Lung (tissue), 12 donors: ENCODE results near the gene BCAS1. TPM values are rescaled to one million over a fixed set of nuclear protein-coding genes. Genes with fewer than 3 reads are reported as not detected.

Experiments
- ATAC-seq: fragments of 200-7000 bp; cut with Tn5 transposase; one replicate; pipeline ENCODE4 v1.9.1; 2020; ENCODE audit warnings: moderate number of reproducible peaks; ENCODE audit not compliant: insufficient read depth, low FRiP score
- DNase-seq, 3 donors: peaks; one replicate each; pipeline ENCODE4 v3.0.0-alpha.2; 2013 to 2017
- H3K27ac ChIP-seq, 2 donors: one replicate each; pipeline ENCODE4 v1.5.1; 2013; ENCODE audit warnings: mild to moderate bottlenecking in 2 of 2, moderate library complexity in 2 of 2, control low read depth in 1 of 2, inconsistent platforms in 1 of 2, low read depth in 1 of 2, low read length in 1 of 2
- H3K27me3 ChIP-seq, 3 donors: one replicate each; pipeline ENCODE4 v1.5.1; 2013; ENCODE audit warnings: low read length in 2 of 3; ENCODE audit not compliant: control insufficient read depth in 3 of 3, insufficient read depth in 3 of 3
- H3K36me3 ChIP-seq, 4 donors: one replicate each; pipeline ENCODE4 v1.5.1; 2013; ENCODE audit warnings: low read length in 4 of 4, mild to moderate bottlenecking in 1 of 4, moderate library complexity in 1 of 4; ENCODE audit not compliant: control insufficient read depth in 4 of 4, insufficient read depth in 4 of 4
- H3K4me1 ChIP-seq, 5 donors: one replicate each; pipeline ENCODE4 v1.5.1; 2013; ENCODE audit warnings: low read length in 5 of 5, mild to moderate bottlenecking in 2 of 5, moderate library complexity in 1 of 5; ENCODE audit not compliant: control insufficient read depth in 5 of 5, insufficient read depth in 5 of 5
- H3K4me3 ChIP-seq: one replicate; pipeline ENCODE4 v1.5.1; 2013; ENCODE audit warnings: mild to moderate bottlenecking, control low read depth, moderate library complexity
- H3K9ac ChIP-seq, 2 donors: one replicate each; pipeline ENCODE4 v1.5.1; 2013; ENCODE audit warnings: low read length in 2 of 2, control low read depth in 1 of 2; ENCODE audit not compliant: insufficient read depth in 1 of 2
- H3K9me3 ChIP-seq, 4 donors: one replicate each; pipeline ENCODE4 v1.5.1; 2013; ENCODE audit warnings: low read length in 3 of 4, mild to moderate bottlenecking in 1 of 4, moderate library complexity in 1 of 4; ENCODE audit not compliant: control insufficient read depth in 4 of 4, insufficient read depth in 3 of 4
- WGBS, 2 donors: extraction: QIAGEN DNeasy Blood & Tissue Kit; methylation state at CpG; one replicate each; pipeline ENCODE4 v1.1.7; 2013; 5-methylcytosine and 5-hydroxymethylcytosine counted together
- polyA plus RNA-seq, 2 donors: library from polyadenylated mRNA; stranded (reverse); fragments of 200-250 nt; gene quantifications; one replicate each; pipeline ENCODE4 v1.2.1, GENCODE V29; 2013
- total RNA-seq, 2 donors: library from RNA; depleted of rRNA in 1 of 2; stranded (reverse); fragments of >200 nt in 1 of 2; gene quantifications; one replicate each; pipeline ENCODE4 v1.2.1, GENCODE V29; 2014 to 2021
- TF ChIP-seq, protein P1 (sequence below): IDR thresholded peaks from 2 replicates; pipeline ENCODE4 v1.5.1; 2012; ENCODE audit warnings: mild to moderate bottlenecking; ENCODE audit errors: control extremely low read depth, extremely low read depth
- donor health status: control.
- donor health status: control.
- donor health status: Bipolar disorder and iron deficiency.
- donor health status: healthy.
- donor health status: DM: yes; HTN: yes; CAD: no.

BCAS1 gene
- total and polyA plus RNA-seq, 4 donors = 1.2 to 4.0 (median 2.3) TPM

DNA sequence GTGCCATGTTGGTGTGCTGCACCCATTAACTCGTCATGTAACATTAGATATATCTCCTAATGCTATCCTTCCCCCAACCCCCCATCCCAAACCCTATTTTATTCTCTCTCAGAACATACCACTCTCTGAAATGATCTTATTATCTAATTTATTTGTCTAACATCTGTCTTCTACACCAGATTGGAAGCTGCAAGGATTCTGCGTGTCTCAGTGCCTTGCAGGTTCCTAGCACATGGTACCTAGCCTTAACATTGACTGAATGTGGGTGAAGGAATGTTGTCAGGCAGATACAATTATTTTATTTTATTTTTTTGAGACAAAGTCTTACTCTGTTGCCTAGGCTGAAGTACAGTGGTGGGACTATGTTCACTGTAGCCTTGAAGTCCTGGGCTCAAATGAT is 124.9 kb downstream of the BCAS1 start:
- H3K9ac ChIP-seq = no peak overlapping the region
- H3K36me3 ChIP-seq = no peaks in the 10 kb centered on the region
- no peaks in the 10 kb centered on the region for H3K27me3 ChIP-seq
- H3K4me1 ChIP-seq = peaks cover 10 to 32% (median 18%) of the 10 kb centered on the region in 5 donors
- DNase-seq (no peak), ATAC-seq (no peak)
- no peak overlapping the region for H3K27ac ChIP-seq
- TF ChIP-seq, protein P1, sequence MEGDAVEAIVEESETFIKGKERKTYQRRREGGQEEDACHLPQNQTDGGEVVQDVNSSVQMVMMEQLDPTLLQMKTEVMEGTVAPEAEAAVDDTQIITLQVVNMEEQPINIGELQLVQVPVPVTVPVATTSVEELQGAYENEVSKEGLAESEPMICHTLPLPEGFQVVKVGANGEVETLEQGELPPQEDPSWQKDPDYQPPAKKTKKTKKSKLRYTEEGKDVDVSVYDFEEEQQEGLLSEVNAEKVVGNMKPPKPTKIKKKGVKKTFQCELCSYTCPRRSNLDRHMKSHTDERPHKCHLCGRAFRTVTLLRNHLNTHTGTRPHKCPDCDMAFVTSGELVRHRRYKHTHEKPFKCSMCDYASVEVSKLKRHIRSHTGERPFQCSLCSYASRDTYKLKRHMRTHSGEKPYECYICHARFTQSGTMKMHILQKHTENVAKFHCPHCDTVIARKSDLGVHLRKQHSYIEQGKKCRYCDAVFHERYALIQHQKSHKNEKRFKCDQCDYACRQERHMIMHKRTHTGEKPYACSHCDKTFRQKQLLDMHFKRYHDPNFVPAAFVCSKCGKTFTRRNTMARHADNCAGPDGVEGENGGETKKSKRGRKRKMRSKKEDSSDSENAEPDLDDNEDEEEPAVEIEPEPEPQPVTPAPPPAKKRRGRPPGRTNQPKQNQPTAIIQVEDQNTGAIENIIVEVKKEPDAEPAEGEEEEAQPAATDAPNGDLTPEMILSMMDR = no peak
- H3K9me3 ChIP-seq = no peaks in the 10 kb centered on the region
- no peak overlapping the region for H3K4me3 ChIP-seq
- 97 to 98% methylated on average over 2 of the region's 2 CpGs for WGBS, 2 donors

DNA sequence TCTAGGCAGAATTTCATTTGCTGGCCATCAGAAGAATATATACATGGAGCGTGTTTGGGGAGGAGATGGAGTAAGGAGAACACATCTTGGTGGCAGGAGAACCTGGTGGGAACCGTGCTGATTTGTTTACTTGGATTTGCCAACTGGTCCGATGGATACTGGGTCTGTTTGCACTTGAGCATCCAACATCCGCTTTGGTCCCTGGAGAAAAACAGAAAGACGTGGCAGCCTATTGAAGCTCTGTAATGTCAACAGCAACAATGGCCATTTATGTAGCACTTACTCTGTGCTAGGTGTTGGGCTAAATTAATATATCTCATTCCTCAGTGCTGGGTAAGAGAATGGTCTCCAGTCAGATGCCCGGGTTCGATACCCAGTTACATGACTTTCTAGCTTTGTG is 125.6 kb downstream of the BCAS1 start:
- H3K36me3 ChIP-seq = no peaks in the 10 kb centered on the region
- H3K27ac ChIP-seq = no peak overlapping the region
- WGBS, 2 donors = 88 to 92% methylated on average over 7 of the region's 7 CpGs
- no peaks in the 10 kb centered on the region for H3K9me3 ChIP-seq
- TF ChIP-seq, protein P1 = no peak
- H3K4me1 ChIP-seq = peaks cover 9 to 39% (median 20%) of the 10 kb centered on the region in 5 donors
- no peak for DNase-seq
- no peak overlapping the region for H3K4me3 ChIP-seq
- no peaks in the 10 kb centered on the region for H3K27me3 ChIP-seq
- no peak overlapping the region for H3K9ac ChIP-seq
- ATAC-seq = no peak

DNA sequence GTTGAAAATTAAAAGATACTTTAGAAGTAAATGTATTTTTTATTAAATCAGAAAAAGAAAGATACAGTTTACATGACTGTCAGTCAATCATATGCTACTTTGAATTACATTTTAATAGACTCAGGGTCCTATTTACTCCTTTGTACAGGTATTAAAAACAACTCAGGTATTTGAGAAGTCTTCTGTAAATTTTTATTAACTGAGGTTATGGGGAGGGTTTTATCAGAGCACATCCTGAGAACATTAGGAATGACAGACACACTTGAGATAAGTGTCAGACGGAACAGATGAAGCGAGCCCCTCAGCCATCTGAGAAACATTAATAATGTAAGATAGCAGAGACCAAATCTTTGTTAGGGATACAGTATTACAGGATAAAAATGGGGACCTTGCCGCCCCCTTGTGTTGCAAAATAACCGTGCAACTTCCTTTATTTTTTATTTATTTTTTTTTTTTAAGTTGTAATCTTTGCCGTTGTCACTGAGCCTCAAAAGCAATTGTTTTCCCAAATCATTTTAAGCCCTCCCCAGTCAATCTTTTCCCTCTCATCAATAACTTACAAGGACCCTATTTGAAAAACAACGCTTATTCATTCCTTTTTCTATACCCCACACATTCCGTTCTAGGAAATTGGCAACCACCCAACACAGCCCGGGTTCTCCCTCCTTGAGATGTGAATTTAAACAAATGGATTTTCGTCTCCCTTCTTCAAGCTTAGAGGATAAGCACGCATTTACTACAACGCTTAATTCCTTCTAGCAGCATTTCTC is 126.7 kb downstream of the BCAS1 start:
- 10 to 11% methylated on average over 11 of the region's 11 CpGs for WGBS, 2 donors
- TF ChIP-seq, protein P1 = no peak
- DNase-seq = peak; percentile 67 to 84 (median 77)
- H3K4me3 ChIP-seq = no peak overlapping the region
- no peak overlapping the region for H3K27ac ChIP-seq
- H3K36me3 ChIP-seq = no peaks in the 10 kb centered on the region
- H3K4me1 ChIP-seq = peaks cover 5 to 42% (median 14%) of the 10 kb centered on the region in 5 donors
- no peak for ATAC-seq
- H3K9ac ChIP-seq = no peak overlapping the region
- H3K27me3 ChIP-seq = no peaks in the 10 kb centered on the region
- no peaks in the 10 kb centered on the region for H3K9me3 ChIP-seq

DNA sequence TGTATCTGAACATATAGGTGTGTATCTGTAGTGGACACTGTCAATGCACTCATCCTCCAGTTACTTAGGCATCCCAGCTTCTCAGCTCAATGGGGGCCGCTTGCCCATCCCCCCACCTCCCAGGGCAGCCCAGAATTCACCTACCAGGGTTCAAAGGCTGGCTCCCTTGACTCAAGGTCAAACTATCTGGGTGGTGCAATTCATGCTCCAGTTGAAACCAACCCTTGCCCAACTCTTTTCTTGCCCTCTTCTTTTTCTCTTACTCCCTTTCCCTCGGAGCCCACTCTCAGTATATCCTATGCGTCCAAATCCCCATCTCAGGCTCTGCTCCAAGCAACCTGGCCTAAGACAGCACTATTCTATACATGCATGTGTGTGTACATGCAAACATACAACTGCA is 127.4 kb downstream of the BCAS1 start:
- DNase-seq (no peak), ATAC-seq (no peak)
- Histone ChIP-seq H3K9me3 (no peaks in the 10 kb centered on the region), H3K9ac (no peak overlapping the region), H3K4me1 (peaks cover 2 to 42% (median 14%) of the 10 kb centered on the region in 5 donors), H3K36me3 (no peaks in the 10 kb centered on the region), H3K4me3 (no peak overlapping the region), H3K27me3 (no peaks in the 10 kb centered on the region), H3K27ac (no peak overlapping the region)
- WGBS, 2 donors = 84 to 85% methylated on average over 3 of the region's 3 CpGs
- TF ChIP-seq, protein P1 = no peak
